ENCODE results near the gene PNLIPRP1. TPM values are rescaled to one million over a fixed set of nuclear protein-coding genes. Genes with fewer than 3 reads are reported as not detected.

PNLIPRP1 gene
- total RNA-seq, 1 donor from 2014 or later, result not detected

- Histone ChIP-seq H3K4me3 (ENCODE audit: low read depth, low read length) (no peak overlapping the region), H3K36me3 (ENCODE audit: control insufficient read depth, insufficient read depth, low read length) (no peaks in the 10 kb centered on the region), H3K27me3 (ENCODE audit: control insufficient read depth, insufficient read depth, low read length) (peaks cover 2% of the 10 kb centered on the region)
- DNase-seq (ENCODE audit: low read depth) (no peak), FAIRE-seq (no peak)
- peak; percentile 32 for TF ChIP-seq CTCF (IDR thresholded peaks at IDR 0.05; ENCODE audit: insufficient read depth, low read length, severe bottlenecking)
Observed at GRCh38 chr10:116627386-116627933, 36.7 kb downstream of the PNLIPRP1 start.

GRCh38 chr10:116629340-116629739, 38.6 kb downstream of the PNLIPRP1 start:
- DNase-seq (ENCODE audit: low read depth) (no peak), FAIRE-seq (no peak)
- TF ChIP-seq CTCF (IDR thresholded peaks at IDR 0.05; ENCODE audit: insufficient read depth, low read length, severe bottlenecking), result no peak
- peaks cover 2% of the 10 kb centered on the region for H3K27me3 ChIP-seq (ENCODE audit: control insufficient read depth, insufficient read depth, low read length)
- H3K4me3 ChIP-seq (ENCODE audit: low read depth, low read length), result no peak overlapping the region
- no peaks in the 10 kb centered on the region for H3K36me3 ChIP-seq (ENCODE audit: control insufficient read depth, insufficient read depth, low read length)

- TF ChIP-seq CTCF (IDR thresholded peaks at IDR 0.05; ENCODE audit: insufficient read depth, low read length, severe bottlenecking), result no peak
- DNase-seq (ENCODE audit: low read depth) (no peak), FAIRE-seq (no peak)
- H3K27me3 ChIP-seq (ENCODE audit: control insufficient read depth, insufficient read depth, low read length), result peaks cover 2% of the 10 kb centered on the region
- no peak overlapping the region for H3K4me3 ChIP-seq (ENCODE audit: low read depth, low read length)
- no peaks in the 10 kb centered on the region for H3K36me3 ChIP-seq (ENCODE audit: control insufficient read depth, insufficient read depth, low read length)
Observed at GRCh38 chr10:116630020-116630419, 39.3 kb downstream of the PNLIPRP1 start.

- DNase-seq (ENCODE audit: low read depth), result no peak
- no peaks in the 10 kb centered on the region for H3K36me3 ChIP-seq (ENCODE audit: control insufficient read depth, insufficient read depth, low read length)
- peaks cover 2% of the 10 kb centered on the region for H3K27me3 ChIP-seq (ENCODE audit: control insufficient read depth, insufficient read depth, low read length)
- TF ChIP-seq CTCF (IDR thresholded peaks at IDR 0.05; ENCODE audit: insufficient read depth, low read length, severe bottlenecking), result no peak
- FAIRE-seq, result no peak
- H3K4me3 ChIP-seq (ENCODE audit: low read depth, low read length), result no peak overlapping the region
Observed at GRCh38 chr10:116631871-116632295, 41.1 kb downstream of the PNLIPRP1 start.

GRCh38 chr10:116632596-116633215, 41.9 kb downstream of the PNLIPRP1 start:
- Histone ChIP-seq H3K4me3 (ENCODE audit: low read depth, low read length) (no peak overlapping the region), H3K27me3 (ENCODE audit: control insufficient read depth, insufficient read depth, low read length) (no peaks in the 10 kb centered on the region), H3K36me3 (ENCODE audit: control insufficient read depth, insufficient read depth, low read length) (no peaks in the 10 kb centered on the region)
- FAIRE-seq, result peak; percentile 73
- TF ChIP-seq CTCF (IDR thresholded peaks at IDR 0.05; ENCODE audit: insufficient read depth, low read length, severe bottlenecking), result no peak
- DNase-seq (ENCODE audit: low read depth), result no peak

GRCh38 chr10:116633216-116633600, 42.4 kb downstream of the PNLIPRP1 start:
- FAIRE-seq, result no peak
- DNase-seq (ENCODE audit: low read depth), result no peak
- no peaks in the 10 kb centered on the region for H3K27me3 ChIP-seq (ENCODE audit: control insufficient read depth, insufficient read depth, low read length)
- no peaks in the 10 kb centered on the region for H3K36me3 ChIP-seq (ENCODE audit: control insufficient read depth, insufficient read depth, low read length)
- no peak for TF ChIP-seq CTCF (IDR thresholded peaks at IDR 0.05; ENCODE audit: insufficient read depth, low read length, severe bottlenecking)
- H3K4me3 ChIP-seq (ENCODE audit: low read depth, low read length), result no peak overlapping the region
